Endothelial cell of umbilical vein (primary cell): ENCODE results near the gene AUTS2.

Source experiments
- MYC ChIP-seq: IDR thresholded peaks from one replicate; pipeline ENCODE4 v1.6.1; 2011; ENCODE audit warnings: mild to moderate bottlenecking, low read depth, low read length
- POLR2A ChIP-seq: IDR thresholded peaks from 2 replicates; pipeline ENCODE4 v1.6.1; 2012; ENCODE audit warnings: low read depth, mild to moderate bottlenecking, control low read depth, low read length
- POLR2AphosphoS5 ChIP-seq: IDR thresholded peaks from 2 replicates; pipeline ENCODE4 v1.6.1; 2012; ENCODE audit warnings: low read depth, mild to moderate bottlenecking, control low read depth, low read length, moderate library complexity; ENCODE audit not compliant: insufficient read depth

DNA sequence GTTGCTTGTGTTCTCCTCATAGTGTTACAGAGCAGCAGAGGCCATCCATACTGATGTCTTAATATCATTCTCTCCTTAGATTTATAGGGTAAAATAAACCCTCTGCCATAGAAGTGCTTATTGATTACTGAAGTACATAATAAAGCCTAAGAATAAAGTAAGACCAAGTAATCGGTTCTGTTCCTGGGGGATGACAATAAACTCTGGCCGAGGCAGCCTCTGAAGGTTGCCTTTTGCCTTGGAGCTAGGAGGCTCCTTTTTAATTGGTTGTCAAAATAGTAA is 822.0 kb downstream of the AUTS2 start:
- TF ChIP-seq POLR2A: no peak
- TF ChIP-seq POLR2AphosphoS5: no peak
- TF ChIP-seq MYC: no peak
